ENCODE data around the gene RGS3. TPM values are rescaled to one million over a fixed set of nuclear protein-coding genes. Genes with fewer than 3 reads are reported as not detected.

RGS3 gene
- total RNA-seq, 1 experiment from 2014 or later: 39.4 TPM

GRCh38 chr9:113636693-113637092 is 173.2 kb downstream of the RGS3 start:
- no TSS peak for BruUV-seq (replicated peaks)
- Histone ChIP-seq H3K4me2 (ENCODE audit: low read length) (no peak overlapping the region), H3K9me3 (ENCODE audit: control insufficient read depth in 1 of 2, insufficient read depth in 1 of 2, low read depth in 1 of 2, low read length in 2 of 2) (no peaks in the 10 kb centered on the region), H3K9me2 (ENCODE audit: insufficient read depth) (no peaks in the 10 kb centered on the region), H3K79me2 (ENCODE audit: insufficient read depth, low read length) (no peaks in the 10 kb centered on the region), H4K20me1 (ENCODE audit: insufficient read depth) (no peaks in the 10 kb centered on the region), H3K4me3 (replicated peaks in 1 of 2; ENCODE audit: low read depth in 1 of 2, low read length in 2 of 2) (no peak overlapping the region), H3K4me1 (ENCODE audit: control insufficient read depth in 1 of 2, insufficient read depth in 2 of 2, low read length in 2 of 2) (peaks cover 0 to 7% of the 10 kb centered on the region in 2 experiments; a peak in 1 of 4 replicates), H3K36me3 (ENCODE audit: control insufficient read depth in 1 of 2, insufficient read depth in 2 of 2, low read length in 2 of 2) (no peaks in the 10 kb centered on the region), H3K27ac (ENCODE audit: low read depth, low read length) (no peak overlapping the region), H3K27me3 (ENCODE audit: insufficient read depth, low read length) (no peaks in the 10 kb centered on the region), H3K9ac (ENCODE audit: low read length) (no peak overlapping the region), H2AFZ (ENCODE audit: low read depth, low read length, poor library complexity, severe bottlenecking) (no peak overlapping the region)
- DNase-seq (ENCODE audit: low read depth, low spot score) (no peak), ATAC-seq (no peak)
- RAD21 ChIA-PET (ENCODE audit: low non-redundant PET in 1 of 2, low total read pairs in 2 of 2, uncharacterized antibody in 2 of 2, unreplicated experiment in 2 of 2): no interaction called here
- intact Hi-C loops (cut with micrococcal nuclease): no loop called here
- POLR2A ChIA-PET: no interaction called here
- TF ChIP-seq CEBPB (IDR thresholded peaks at IDR 0.05; ENCODE audit: low read depth): no peak
- CTCF ChIA-PET: no interaction called here

- ChIA-PET POLR2A (no interaction called here), CTCF (interaction anchor here (0.7 to 1.4 kb wide), 2 partner anchors 16 to 176 kb away, joined by 3 to 4 read pairs; partner anchors contain the start of gene RGS3), RAD21 (ENCODE audit: low non-redundant PET in 1 of 2, low total read pairs in 2 of 2, uncharacterized antibody in 2 of 2, unreplicated experiment in 2 of 2) (interaction anchor here in 1 of 2 experiments (1.0 kb wide), 1 partner anchor 48 kb away, joined by 3 read pairs; no protein-coding TSS in a partner anchor)
- H3K79me2 ChIP-seq (ENCODE audit: insufficient read depth, low read length): no peaks in the 10 kb centered on the region
- H3K4me2 ChIP-seq (ENCODE audit: low read length): no peak overlapping the region
- no peak overlapping the region for H3K4me3 ChIP-seq (replicated peaks in 1 of 2; ENCODE audit: low read depth in 1 of 2, low read length in 2 of 2)
- intact Hi-C loops (cut with micrococcal nuclease): no loop called here
- H3K36me3 ChIP-seq (ENCODE audit: control insufficient read depth in 1 of 2, insufficient read depth in 2 of 2, low read length in 2 of 2): no peaks in the 10 kb centered on the region
- no peaks in the 10 kb centered on the region for H3K9me3 ChIP-seq (ENCODE audit: control insufficient read depth in 1 of 2, insufficient read depth in 1 of 2, low read depth in 1 of 2, low read length in 2 of 2)
- peaks cover 0 to 7% of the 10 kb centered on the region in 2 experiments; a peak in 1 of 4 replicates for H3K4me1 ChIP-seq (ENCODE audit: control insufficient read depth in 1 of 2, insufficient read depth in 2 of 2, low read length in 2 of 2)
- no TSS peak for BruUV-seq (replicated peaks)
- no peaks in the 10 kb centered on the region for H3K27me3 ChIP-seq (ENCODE audit: insufficient read depth, low read length)
- H3K9me2 ChIP-seq (ENCODE audit: insufficient read depth): no peaks in the 10 kb centered on the region
- H3K27ac ChIP-seq (ENCODE audit: low read depth, low read length): no peak overlapping the region
- H4K20me1 ChIP-seq (ENCODE audit: insufficient read depth): no peaks in the 10 kb centered on the region
- no peak overlapping the region for H2AFZ ChIP-seq (ENCODE audit: low read depth, low read length, poor library complexity, severe bottlenecking)
- TF ChIP-seq POLR2A (IDR thresholded peaks at IDR 0.05; ENCODE audit: borderline replicate concordance, extremely low read depth, insufficient read depth, insufficient read length) (no peak), ATF3 (IDR thresholded peaks at IDR 0.05) (no peak), YY1 (IDR thresholded peaks at IDR 0.05; ENCODE audit: extremely low read depth, insufficient replicate concordance, low read depth, low read length) (no peak), EZH2phosphoT487 (IDR thresholded peaks at IDR 0.05; ENCODE audit: borderline replicate concordance) (no peak), FOSL1 (IDR thresholded peaks at IDR 0.05; ENCODE audit: low read depth) (no peak), SP1 (IDR thresholded peaks at IDR 0.05; ENCODE audit: low read depth) (no peak), ZNF274 (IDR thresholded peaks at IDR 0.05; ENCODE audit: low read depth, low read length) (no peak)
- ATAC-seq (no peak), DNase-seq (ENCODE audit: low read depth, low spot score) (no peak)
- H3K9ac ChIP-seq (ENCODE audit: low read length): no peak overlapping the region
Observed at GRCh38 chr9:113638490-113638889, 175.0 kb downstream of the RGS3 start.
